WI38 (cell line): ENCODE data around the gene RHOF.
A peak's percentile ranks its signal among the peaks of the same experiment; 100 is the strongest.

ENCODE experiments used
- H3K4me3 ChIP-seq: 2 replicates; pipeline ENCODE4 v1.5.1; 2011; ENCODE audit warnings: low read depth, mild to moderate bottlenecking, control low read depth, low read length
- TF ChIP-seq, protein P1 (sequence below): IDR thresholded peaks from 2 replicates; pipeline ENCODE4 v1.5.1; 2012; ENCODE audit warnings: low read depth, mild to moderate bottlenecking, control low read depth, low read length

RHOF gene

DNA sequence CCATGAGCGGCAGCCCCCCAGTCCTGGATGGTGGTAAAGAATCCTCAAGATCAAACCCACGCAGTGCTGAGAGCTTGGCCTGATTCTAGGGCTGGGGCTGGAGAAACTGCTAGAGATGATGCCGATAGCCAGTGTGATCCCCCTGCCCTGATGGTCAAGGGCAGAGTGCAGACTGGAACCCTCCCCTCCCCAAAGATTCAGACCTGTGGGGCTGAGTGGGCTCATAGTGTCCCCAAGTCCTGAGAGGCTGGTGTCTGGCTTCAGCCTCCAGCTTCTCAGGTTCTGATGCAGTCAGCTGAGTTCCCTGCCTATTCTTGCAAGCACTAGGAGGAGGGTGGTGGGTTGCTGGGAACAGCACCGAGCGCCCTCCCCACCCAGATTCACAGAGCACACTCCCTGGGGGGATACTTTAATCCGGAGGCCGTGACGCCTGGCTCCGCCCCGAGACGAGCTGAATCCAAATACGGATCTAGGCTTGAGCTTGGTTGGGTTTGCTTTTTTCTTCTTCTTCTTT, 11.9 kb downstream of the RHOF start:
- H3K4me3 ChIP-seq = no peak overlapping the region; the same call in 1 of the 2 replicates
- TF ChIP-seq, protein P1, sequence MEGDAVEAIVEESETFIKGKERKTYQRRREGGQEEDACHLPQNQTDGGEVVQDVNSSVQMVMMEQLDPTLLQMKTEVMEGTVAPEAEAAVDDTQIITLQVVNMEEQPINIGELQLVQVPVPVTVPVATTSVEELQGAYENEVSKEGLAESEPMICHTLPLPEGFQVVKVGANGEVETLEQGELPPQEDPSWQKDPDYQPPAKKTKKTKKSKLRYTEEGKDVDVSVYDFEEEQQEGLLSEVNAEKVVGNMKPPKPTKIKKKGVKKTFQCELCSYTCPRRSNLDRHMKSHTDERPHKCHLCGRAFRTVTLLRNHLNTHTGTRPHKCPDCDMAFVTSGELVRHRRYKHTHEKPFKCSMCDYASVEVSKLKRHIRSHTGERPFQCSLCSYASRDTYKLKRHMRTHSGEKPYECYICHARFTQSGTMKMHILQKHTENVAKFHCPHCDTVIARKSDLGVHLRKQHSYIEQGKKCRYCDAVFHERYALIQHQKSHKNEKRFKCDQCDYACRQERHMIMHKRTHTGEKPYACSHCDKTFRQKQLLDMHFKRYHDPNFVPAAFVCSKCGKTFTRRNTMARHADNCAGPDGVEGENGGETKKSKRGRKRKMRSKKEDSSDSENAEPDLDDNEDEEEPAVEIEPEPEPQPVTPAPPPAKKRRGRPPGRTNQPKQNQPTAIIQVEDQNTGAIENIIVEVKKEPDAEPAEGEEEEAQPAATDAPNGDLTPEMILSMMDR = no peak

DNA sequence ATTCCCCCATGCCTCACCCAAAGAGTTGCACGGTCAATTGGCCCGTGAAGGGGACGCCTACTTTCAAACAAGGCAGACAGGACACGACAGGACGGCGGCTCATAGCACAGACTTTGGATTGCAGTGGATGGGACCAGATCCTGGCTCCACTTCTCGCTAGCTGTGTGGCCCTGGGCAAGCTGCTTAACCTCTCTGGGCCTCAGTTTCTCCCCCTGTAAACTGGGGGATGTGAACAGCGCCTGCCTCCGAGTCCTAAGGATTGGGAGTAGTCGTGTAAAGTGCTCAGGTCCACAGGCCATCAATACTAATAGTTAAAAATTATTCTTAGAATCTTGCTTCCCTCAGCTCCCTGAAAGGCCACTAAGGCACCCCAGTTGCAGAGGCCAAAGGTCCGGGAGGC, 13.1 kb downstream of the RHOF start:
- no peak overlapping the region for H3K4me3 ChIP-seq
- TF ChIP-seq, protein P1 = no peak

- no peak overlapping the region for H3K4me3 ChIP-seq
- TF ChIP-seq, protein P1 = no peak
Measured at GRCh38 chr12:121779422-121779895, 14.0 kb downstream of the RHOF start.

- no peak overlapping the region for H3K4me3 ChIP-seq
- TF ChIP-seq, protein P1 = no peak
Measured at GRCh38 chr12:121778567-121779421, 14.7 kb downstream of the RHOF start.

GRCh38 chr12:121776190-121777098, 17.0 kb downstream of the RHOF start:
- TF ChIP-seq, protein P1 = peak; percentile 84
- H3K4me3 ChIP-seq = no peak overlapping the region

- TF ChIP-seq, protein P1 = no peak
- no peak overlapping the region for H3K4me3 ChIP-seq
Measured at GRCh38 chr12:121775501-121775900, 18.0 kb downstream of the RHOF start.
